Measurements from ENCODE around the gene GNL2.

The GNL2 gene

DNA sequence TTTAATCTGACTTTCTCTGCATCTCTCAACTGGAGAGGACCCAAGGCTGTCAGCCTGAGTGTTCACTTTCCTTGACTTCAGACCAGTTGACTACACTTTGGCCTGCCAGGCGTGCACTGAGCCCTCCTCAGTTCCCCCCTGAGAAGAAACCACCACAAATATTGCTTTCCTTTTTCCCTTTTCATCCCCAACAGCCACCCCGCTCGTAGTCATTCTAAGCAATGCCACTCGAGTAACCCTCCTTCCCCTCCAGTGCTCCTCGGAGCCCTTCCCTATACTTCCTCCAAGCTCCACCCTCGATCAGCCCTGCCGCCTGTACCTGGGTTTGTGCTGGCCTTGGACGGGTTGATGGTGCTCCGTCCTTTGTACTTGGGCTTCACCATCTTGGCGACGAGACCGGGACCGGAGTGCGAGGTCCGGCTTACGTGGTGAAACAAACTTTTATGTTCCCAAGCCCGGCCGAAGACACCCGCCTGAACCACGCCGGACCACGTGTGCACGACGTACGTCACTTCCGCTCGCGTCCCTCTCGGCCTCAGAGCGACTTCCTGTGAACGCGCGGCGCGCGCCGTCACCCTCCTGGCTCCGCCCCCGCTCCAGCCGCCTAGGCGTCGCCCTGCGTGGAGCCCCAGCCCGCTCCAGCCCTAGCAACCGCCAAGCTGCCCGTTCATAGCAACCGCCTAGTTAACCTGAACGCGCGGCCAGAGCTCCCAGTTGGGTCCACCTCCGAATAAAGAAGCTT, at the start of gene GNL2:
Gene GNL2, minus strand, starts transcription at position 498 of the 742 bp plus-strand sequence. Its CDS starts 115 bp downstream, at position 383.
- peak; percentile 98 to 99 for DNase-seq

DNA sequence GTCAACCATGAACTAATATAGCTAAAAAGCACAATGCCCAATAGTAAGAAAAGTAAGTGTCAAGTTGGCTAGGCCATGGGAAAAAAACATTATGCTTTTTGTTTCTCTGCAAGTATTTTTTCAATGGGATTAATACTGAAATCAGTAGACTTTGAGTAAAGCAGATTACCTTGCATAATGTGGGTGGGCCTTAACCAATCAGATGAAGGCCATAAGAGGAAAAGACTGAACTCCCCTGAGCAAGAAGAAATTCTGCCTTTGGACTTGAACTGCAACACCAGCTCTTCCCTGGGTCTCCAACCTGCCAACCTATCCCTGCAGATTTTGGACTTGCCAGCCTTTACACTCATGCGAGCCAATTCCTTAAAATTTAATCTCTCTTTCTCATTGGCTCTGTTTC, 45.3 kb upstream of the GNL2 start:
- TF ChIP-seq POLR2A (IDR thresholded peaks at IDR 0.05; ENCODE audit: low read length), result no peak
- no peak for TF ChIP-seq GATA1 (IDR thresholded peaks at IDR 0.05; ENCODE audit: low read depth, low read length)
- no peak for DNase-seq

More for the DNA sequence above, at the start of gene GNL2:
- TF ChIP-seq GATA1 (IDR thresholded peaks at IDR 0.05; ENCODE audit: low read depth, low read length), result no peak
- TF ChIP-seq POLR2A (IDR thresholded peaks at IDR 0.05; ENCODE audit: low read length), result peak; percentile 94

DNA sequence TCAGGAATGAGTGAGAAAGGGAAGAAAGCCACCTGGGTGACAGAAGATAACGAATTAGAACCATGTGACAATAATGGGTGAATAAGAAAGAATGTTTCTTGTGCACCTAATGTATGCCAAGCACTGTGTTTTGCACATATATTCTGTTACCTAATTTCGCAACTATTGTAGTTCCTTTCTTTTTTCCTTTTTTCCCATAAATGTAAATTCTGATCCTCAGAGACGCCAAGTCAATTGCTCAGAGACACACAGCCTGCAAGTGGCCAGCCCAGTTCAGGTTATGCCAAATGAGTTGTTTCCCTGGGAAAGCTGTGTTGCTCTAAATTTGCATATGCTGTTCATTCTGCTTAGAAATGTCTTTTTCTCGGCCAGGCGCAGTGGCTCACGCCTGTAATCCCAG, 40.7 kb upstream of the GNL2 start:
- TF ChIP-seq POLR2A (IDR thresholded peaks at IDR 0.05; ENCODE audit: low read length) (no peak), GATA1 (IDR thresholded peaks at IDR 0.05; ENCODE audit: low read depth, low read length) (no peak)

DNA sequence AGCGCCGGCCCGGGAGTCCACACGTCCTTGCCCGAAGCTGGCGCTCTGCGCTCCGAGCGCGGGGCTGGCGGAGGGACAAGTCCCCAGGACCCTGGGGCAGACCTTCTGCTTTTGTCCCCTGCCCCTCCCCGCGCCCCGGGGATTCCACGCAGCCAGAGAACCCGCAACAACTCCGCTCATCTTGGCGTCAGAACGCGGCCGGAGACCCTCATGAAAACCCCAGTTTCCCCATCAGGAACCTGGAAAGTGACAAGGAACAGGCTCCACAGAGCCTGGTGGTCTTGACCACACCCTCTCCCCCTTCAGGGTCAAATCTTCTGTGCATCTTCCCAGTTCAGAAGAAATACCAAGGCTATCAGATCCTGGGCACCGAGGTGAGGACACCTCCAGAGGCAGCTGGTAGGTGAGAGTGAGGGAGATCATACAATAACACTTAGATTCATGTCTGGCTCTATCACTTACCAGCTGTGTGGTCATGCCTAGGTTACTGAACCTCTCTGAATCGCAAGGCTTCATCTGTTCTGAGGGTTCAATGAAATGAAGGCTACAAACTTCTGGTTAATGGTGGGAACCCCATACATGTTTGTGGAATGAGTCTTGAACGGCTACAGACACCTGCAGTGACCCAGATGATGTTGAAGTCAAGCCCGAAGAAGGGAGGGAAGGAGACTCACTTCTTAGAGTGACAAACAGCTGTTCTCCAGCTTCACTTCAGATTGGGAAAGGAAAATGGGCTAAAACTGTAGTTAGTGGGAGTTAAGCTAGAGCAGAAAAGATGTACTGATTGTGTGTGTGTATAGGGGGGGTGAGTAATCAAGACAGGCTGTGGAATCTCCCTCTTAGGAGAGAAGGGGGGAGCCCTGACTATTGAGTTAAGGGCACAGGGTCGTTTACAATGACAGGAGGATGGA, 39.5 kb upstream of the GNL2 start:
- DNase-seq, result no peak
- no peak for TF ChIP-seq GATA1 (IDR thresholded peaks at IDR 0.05; ENCODE audit: low read depth, low read length)
- TF ChIP-seq POLR2A (IDR thresholded peaks at IDR 0.05; ENCODE audit: low read length), result no peak

More for the DNA sequence above, 40.7 kb upstream of the GNL2 start:
- no peak for DNase-seq

DNA sequence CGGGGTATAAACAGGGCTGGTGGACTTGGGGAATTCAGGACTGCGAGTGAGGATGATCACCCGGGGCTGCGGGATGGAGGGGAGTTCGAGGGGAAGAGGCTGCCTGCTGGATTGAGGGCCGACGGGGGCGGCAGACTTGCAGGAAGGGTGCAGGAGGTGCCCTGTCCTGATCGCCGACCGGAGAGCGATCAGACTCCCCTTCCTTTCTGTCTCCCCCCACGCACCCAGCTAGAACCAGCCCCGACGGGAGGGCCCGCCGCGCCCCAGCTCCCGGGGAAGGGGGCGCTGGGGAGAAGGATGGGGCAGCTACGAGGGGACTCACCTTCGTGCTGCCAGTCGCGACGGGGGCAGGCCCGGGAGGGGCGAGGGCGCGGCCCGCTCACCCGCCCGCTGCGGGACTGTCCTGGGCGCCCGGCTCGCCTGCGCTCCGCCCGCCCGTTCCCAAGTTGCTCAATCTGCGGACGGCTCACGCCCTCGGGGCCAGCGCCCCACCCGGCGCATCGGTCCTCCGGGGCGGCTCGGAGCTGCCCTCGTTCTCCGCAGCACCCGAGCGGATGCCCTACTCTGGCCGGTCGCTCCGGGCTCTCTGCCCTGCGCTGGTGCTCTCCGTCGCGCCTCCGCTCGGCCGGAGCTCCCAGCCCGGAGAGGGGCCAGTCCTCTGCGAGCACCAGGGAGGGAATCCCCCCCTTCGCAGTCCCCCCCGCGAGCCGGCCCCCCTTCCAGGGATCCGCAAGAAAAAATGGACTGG, 38.7 kb upstream of the GNL2 start, which contains the start of gene RSPO1:
Gene RSPO1, minus strand, starts transcription at position 649 of the 748 bp plus-strand sequence. CDS start 5,231 bp downstream, outside the sequence.
- TF ChIP-seq POLR2A (IDR thresholded peaks at IDR 0.05; ENCODE audit: low read length), result no peak
- TF ChIP-seq GATA1 (IDR thresholded peaks at IDR 0.05; ENCODE audit: low read depth, low read length), result no peak
- DNase-seq, result no peak

DNA sequence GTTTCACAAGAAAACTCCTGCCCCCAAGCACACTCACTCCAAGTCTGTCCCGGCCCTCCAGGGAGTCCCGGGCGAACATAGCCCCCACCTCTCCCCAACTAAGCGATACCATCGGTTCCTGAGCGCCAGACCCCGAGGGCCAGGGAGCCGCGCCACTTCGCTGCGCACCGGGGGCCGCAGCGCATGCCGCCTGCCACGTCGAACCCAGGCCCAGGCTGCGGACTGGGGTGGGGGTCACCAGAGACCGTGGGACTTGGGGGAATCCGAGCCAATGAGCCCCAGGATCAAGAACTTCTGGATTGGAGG, 38.2 kb upstream of the GNL2 start:
- DNase-seq, result no peak
- TF ChIP-seq GATA1 (IDR thresholded peaks at IDR 0.05; ENCODE audit: low read depth, low read length) (no peak), POLR2A (IDR thresholded peaks at IDR 0.05; ENCODE audit: low read length) (no peak)

DNA sequence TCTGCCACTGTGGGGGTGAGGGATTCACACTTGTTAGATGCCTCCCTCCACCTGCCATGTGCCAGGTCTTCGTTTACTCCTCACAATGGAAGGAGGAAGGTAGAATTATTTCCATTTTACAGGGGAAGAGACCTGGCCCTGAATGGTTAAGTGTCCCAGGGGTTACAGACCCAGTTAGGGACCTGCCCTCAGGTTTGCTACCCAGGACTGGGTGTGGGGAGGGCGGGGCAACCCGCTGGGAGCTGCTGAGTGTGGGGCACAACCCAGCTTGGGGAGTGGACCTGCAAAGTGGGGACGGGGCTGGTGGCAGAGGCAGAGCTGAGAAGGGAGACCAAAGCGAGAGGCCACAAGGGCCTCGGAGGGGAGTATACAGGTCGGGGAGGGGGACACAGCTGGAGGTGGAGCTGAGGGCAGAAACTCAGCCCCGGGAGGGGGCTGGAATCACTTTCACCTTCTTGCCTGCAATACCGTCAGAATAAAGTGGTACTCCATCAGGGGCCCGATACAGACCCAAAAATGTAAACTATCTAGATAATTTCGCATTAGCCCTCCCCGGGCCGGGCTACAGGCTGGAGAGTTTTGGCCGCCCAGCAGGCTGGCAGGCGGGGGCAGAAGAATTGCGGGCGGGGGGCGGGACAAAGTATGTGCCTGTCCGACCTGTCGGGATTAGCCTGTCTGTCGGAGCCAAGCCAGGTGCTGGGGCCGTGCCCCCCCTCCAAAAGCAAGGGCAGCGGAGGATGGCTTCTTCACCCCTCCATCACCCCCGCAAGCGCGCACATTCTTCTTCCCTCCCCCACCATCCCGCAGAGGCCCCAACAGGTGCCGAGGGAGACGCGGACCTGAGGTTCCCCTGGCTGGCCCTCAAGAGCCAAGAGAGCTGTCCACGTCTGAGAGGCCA, 37.6 kb upstream of the GNL2 start:
- TF ChIP-seq POLR2A (IDR thresholded peaks at IDR 0.05; ENCODE audit: low read length) (no peak), GATA1 (IDR thresholded peaks at IDR 0.05; ENCODE audit: low read depth, low read length) (no peak)
- no peak for DNase-seq

DNA sequence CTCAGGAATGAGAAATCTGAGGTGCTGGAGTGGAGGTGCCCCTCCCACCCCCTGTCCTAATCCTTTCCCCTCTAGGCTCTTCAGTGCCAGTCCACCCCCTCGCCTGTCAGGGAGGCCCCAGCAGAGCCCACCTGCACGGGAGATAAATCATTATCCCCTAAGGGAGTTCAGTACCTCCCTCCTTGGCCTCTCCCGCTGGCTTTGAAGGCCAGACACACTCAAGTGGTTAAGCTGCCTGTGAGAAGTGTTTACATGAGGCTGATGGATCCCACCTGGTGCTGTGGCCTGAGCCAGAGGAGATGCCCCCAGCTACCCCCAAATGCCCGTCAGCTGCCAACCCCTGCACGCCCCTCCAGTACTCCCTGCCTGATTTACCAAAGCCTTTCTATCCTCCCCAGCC, 35.3 kb upstream of the GNL2 start:
- TF ChIP-seq POLR2A (IDR thresholded peaks at IDR 0.05; ENCODE audit: low read length) (no peak), GATA1 (IDR thresholded peaks at IDR 0.05; ENCODE audit: low read depth, low read length) (no peak)
- no peak for DNase-seq

DNA sequence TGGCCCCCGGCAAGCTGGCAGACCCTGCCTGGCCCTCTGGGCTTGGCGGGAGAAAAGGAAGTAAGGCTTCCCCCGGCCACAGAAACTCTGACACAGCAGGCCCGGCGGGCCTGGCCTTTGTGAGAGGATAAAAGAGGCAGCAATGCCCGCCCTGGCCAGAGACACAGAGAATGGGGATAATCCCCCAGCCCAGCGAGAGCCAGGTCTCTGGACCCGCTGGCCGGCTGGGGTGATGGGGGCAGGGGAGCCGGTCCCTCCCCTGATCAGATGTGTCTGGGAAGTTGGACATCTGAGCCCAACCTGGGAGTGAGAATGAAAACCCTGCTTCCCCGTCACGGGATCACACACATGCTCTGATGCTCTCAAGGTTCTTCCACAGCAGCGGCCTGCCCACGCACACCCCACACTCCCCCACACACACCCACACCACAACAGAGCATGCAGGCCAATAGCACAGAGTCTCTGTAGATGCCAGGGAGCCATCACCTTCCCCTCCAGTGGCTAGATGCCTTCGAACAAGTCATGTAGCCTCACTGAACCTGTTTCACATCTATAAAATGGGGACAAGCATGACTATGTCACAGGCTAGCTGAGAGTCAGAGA, 34.8 kb upstream of the GNL2 start:
- DNase-seq, result no peak
- TF ChIP-seq POLR2A (IDR thresholded peaks at IDR 0.05; ENCODE audit: low read length), result no peak

DNA sequence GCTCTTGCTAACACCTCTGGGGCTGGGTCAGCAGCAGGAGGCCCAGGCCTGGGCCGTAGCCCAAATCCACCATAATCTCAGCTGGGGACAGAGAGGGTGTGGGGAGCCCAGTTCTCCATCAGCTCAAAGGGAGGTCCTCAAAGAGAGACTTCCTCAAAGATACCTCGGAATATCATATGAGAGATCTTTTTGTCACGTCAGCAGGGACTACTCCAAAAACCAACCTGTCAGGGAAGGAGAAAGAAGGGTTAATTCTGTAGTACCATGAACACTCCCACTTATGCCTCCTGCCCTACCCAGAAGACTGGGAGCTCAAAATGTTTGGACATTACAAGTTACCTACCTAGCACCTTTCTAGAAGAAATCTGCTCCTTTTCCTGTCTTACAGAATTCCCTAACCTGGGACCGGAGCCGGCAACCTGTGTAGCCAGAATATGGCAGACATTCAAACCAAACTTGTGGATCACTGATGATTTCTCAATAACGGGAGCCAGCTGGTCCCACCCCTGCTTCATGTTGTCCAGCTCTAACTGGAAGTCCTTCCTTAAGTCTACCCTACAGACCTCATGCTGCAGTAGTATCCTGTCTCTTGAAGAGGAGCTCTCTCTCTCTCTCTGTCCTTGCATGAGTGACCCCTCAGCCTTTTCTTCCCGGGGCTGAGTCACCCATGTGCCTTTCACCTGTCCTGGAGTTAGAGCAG, 34.1 kb upstream of the GNL2 start:
- TF ChIP-seq GATA1 (IDR thresholded peaks at IDR 0.05; ENCODE audit: low read depth, low read length), result no peak
- no peak for TF ChIP-seq POLR2A (IDR thresholded peaks at IDR 0.05; ENCODE audit: low read length)
- DNase-seq, result no peak

DNA sequence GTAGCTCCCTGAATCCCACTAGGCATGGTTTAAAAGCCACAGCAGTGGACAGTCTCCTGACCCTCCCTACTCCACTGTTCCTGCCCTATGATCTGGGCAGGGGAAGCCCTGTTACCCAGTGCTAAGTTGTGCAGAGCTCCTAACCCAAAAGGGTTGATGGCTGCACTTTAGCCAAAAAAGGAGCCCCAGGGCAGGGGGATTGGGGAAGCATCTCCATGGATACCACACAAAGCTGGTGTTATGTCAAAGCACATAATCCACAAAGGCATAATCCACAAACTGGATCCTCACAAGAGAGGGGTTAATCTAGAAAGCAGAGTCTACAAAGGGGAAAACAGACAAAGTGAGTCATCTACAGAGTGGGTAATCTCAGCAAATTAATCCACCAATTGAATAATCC, 33.3 kb upstream of the GNL2 start:
- no peak for DNase-seq
- no peak for TF ChIP-seq GATA1 (IDR thresholded peaks at IDR 0.05; ENCODE audit: low read depth, low read length)
- no peak for TF ChIP-seq POLR2A (IDR thresholded peaks at IDR 0.05; ENCODE audit: low read length)

DNA sequence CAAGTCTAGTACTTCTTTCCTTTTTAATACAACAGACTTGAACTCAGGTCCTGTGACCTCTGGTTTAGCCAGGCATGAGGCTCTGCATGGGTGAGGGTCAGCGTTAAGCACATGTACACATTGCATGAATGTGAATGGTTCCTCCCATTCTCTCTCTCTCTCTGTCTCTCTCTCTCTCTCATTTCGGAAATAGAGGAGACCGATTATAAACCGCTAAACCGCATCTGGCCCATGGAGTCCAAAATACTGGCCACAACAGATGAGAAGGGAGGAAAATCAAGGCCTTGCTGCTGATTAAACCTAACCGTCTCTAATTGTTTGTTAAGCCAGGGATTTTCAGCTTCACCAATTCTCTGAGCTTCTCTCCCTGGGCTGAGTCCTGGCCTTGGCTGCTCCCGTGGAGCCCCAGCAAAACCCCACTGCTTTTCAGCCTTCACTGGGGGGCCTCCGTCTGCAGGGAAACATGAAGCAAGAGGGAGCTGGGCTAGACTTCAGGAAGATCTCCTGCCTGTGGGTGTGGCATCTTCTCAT, 32.4 kb upstream of the GNL2 start:
- DNase-seq, result no peak
- TF ChIP-seq GATA1 (IDR thresholded peaks at IDR 0.05; ENCODE audit: low read depth, low read length) (no peak), POLR2A (IDR thresholded peaks at IDR 0.05; ENCODE audit: low read length) (no peak)

Data from erythroblast (primary cell).